H1 (cell line): Measurements from ENCODE around the gene PQBP1. TPM values are rescaled to one million over a fixed set of nuclear protein-coding genes. Genes with fewer than 3 reads are reported as not detected.

Experiments used
- CTCF ChIA-PET: fragments of 300-600 bp; sonication (Branson Sonifier 250); formaldehyde crosslinking; loops from one replicate; lab custom pipeline; 2021; ENCODE audit not compliant: partially characterized antibody; lab: Charles Lee
- POLR2A ChIA-PET: fragments of 300-600 bp; sonication (Branson Sonifier 250); formaldehyde crosslinking; loops from one replicate; lab custom pipeline; 2021; ENCODE audit warnings: inconsistent platforms; ENCODE audit not compliant: partially characterized antibody; lab: Charles Lee
- DNase-seq, 2 experiments: peaks; one replicate each; pipeline versions ENCODE4 v3.0.0 to v3.0.0-alpha.2; 2010 to 2022; ENCODE audit warnings: low spot score in 2 of 2, low read depth in 1 of 2, mixed read lengths in 1 of 2
- FAIRE-seq: peaks from 2 replicates; lab custom pipeline; 2011; peaks lifted over from hg19 to GRCh38; lab: Jason Lieb, UNC
- H2AFZ ChIP-seq: 2 replicates; pipeline ENCODE4 v1.8.1; 2012; ENCODE audit warnings: low read length, inconsistent platforms
- H2AK5ac ChIP-seq: 2 replicates; pipeline ENCODE4 v1.6.1; 2013; ENCODE audit warnings: low read depth, low read length
- H2BK120ac ChIP-seq: replicated peaks from 2 replicates; pipeline ENCODE3; 2013; ENCODE audit warnings: low read depth, low read length, inconsistent platforms
- H2BK12ac ChIP-seq: 2 replicates; pipeline ENCODE4 v1.6.1; 2013; ENCODE audit warnings: low read depth, low read length
- H2BK15ac ChIP-seq: 2 replicates; pipeline ENCODE4 v1.6.1; 2013; ENCODE audit warnings: low read length
- H2BK20ac ChIP-seq: 2 replicates; pipeline ENCODE4 v1.6.1; 2013; ENCODE audit warnings: low read length
- H2BK5ac ChIP-seq: 2 replicates; pipeline ENCODE4 v1.6.1; 2013; ENCODE audit warnings: low read depth, low read length
- H3K14ac ChIP-seq: 2 replicates; pipeline ENCODE4 v1.6.1; 2013; ENCODE audit warnings: inconsistent platforms; ENCODE audit not compliant: insufficient read length
- H3K18ac ChIP-seq: 2 replicates; pipeline ENCODE4 v1.6.1; 2013; ENCODE audit warnings: low read length; ENCODE audit errors: extremely low read depth
- H3K23ac ChIP-seq: 2 replicates; pipeline ENCODE4 v1.6.1; 2013; ENCODE audit warnings: inconsistent platforms; ENCODE audit not compliant: insufficient read length
- H3K23me2 ChIP-seq: 2 replicates; pipeline ENCODE4 v1.6.1; 2013; ENCODE audit warnings: low read depth, low read length
- H3K27ac ChIP-seq: 2 replicates; pipeline ENCODE4 v1.6.1; 2011; ENCODE audit warnings: low read depth, low read length, inconsistent platforms
- H3K27me3 ChIP-seq, 4 experiments: replicated peaks in 1 of 4; 1 replicate in 1 of 4; 2 replicates in 3 of 4; pipeline versions ENCODE4 v1.6.1 to v1.8.1; 2011 to 2013; ENCODE audit warnings: low read length in 3 of 4, mild to moderate bottlenecking in 3 of 4, inconsistent platforms in 2 of 4, mixed read lengths in 2 of 4, moderate library complexity in 1 of 4; ENCODE audit not compliant: control insufficient read depth in 3 of 4, insufficient read depth in 3 of 4; ENCODE audit errors: extremely low read depth in 1 of 4
- H3K36me3 ChIP-seq, 4 experiments: 2 replicates each; pipeline versions ENCODE4 v1.6.1 to v1.8.1; 2011 to 2013; ENCODE audit warnings: mild to moderate bottlenecking in 4 of 4, low read length in 3 of 4, moderate library complexity in 2 of 4, control low read depth in 1 of 4, inconsistent platforms in 1 of 4; ENCODE audit not compliant: insufficient read depth in 4 of 4, control insufficient read depth in 2 of 4
- H3K4ac ChIP-seq: replicated peaks from 2 replicates; pipeline ENCODE3; 2013; ENCODE audit warnings: low read length, low read depth, mixed read lengths, inconsistent platforms; ENCODE audit not compliant: insufficient read length
- H3K4me1 ChIP-seq, 4 experiments: replicated peaks in 1 of 4; 1 replicate in 1 of 4; 2 replicates in 3 of 4; pipeline versions ENCODE4 v1.6.1 to v1.8.1; 2011 to 2013; ENCODE audit warnings: low read length in 3 of 4, inconsistent platforms in 2 of 4, mixed read lengths in 1 of 4; ENCODE audit not compliant: insufficient read depth in 4 of 4, control insufficient read depth in 3 of 4
- H3K4me2 ChIP-seq, 2 experiments: 2 replicates each; pipeline versions ENCODE4 v1.6.1 to v1.8.1; 2011 to 2013; ENCODE audit warnings: low read depth in 2 of 2, low read length in 2 of 2, control low read depth in 1 of 2, inconsistent platforms in 1 of 2, mild to moderate bottlenecking in 1 of 2; ENCODE audit not compliant: insufficient read depth in 1 of 2
- H3K4me3 ChIP-seq, 4 experiments: fragments of 200-600, 300-600 bp in 1 of 4; sonication (generic), shearing (Covaris generic), sonication (Bioruptor Twin) in 1 of 4; 2 replicates each; pipeline versions ENCODE4 v1.5.1 to v1.8.1; 2011 to 2016; ENCODE audit warnings: low read length in 4 of 4, low read depth in 3 of 4, control low read depth in 2 of 4, inconsistent platforms in 2 of 4, mild to moderate bottlenecking in 2 of 4, mixed read lengths in 1 of 4, moderate library complexity in 1 of 4; ENCODE audit not compliant: insufficient read depth in 2 of 4; ENCODE audit errors: extremely low read depth in 1 of 4
- H3K56ac ChIP-seq: replicated peaks from 2 replicates; pipeline ENCODE3; 2013; ENCODE audit warnings: low read depth, mild to moderate bottlenecking, mixed read lengths, low read length, inconsistent platforms; ENCODE audit not compliant: insufficient read length
- H3K79me1 ChIP-seq: 2 replicates; pipeline ENCODE4 v1.6.1; 2013; ENCODE audit warnings: low read depth, low read length, control low read depth
- H3K79me2 ChIP-seq, 2 experiments: 2 replicates each; pipeline versions ENCODE4 v1.6.1 to v1.8.1; 2012 to 2013; ENCODE audit warnings: low read length in 2 of 2, mild to moderate bottlenecking in 2 of 2, inconsistent platforms in 1 of 2; ENCODE audit not compliant: insufficient read depth in 2 of 2, control insufficient read depth in 1 of 2
- H3K9ac ChIP-seq, 4 experiments: replicated peaks in 1 of 4; 1 replicate in 1 of 4; 2 replicates in 3 of 4; pipeline versions ENCODE4 v1.6.1 to v1.8.1; 2011 to 2013; ENCODE audit warnings: low read depth in 3 of 4, low read length in 3 of 4, control low read depth in 2 of 4, mild to moderate bottlenecking in 2 of 4, moderate library complexity in 2 of 4, inconsistent platforms in 1 of 4; ENCODE audit errors: extremely low read depth in 1 of 4
- H3K9me3 ChIP-seq, 2 experiments: 2 replicates each; pipeline versions ENCODE4 v1.6.1 to v1.8.1; 2012 to 2013; ENCODE audit warnings: mild to moderate bottlenecking in 2 of 2, moderate library complexity in 2 of 2, control low read depth in 1 of 2, inconsistent platforms in 1 of 2, low read depth in 1 of 2, low read length in 1 of 2, mixed read lengths in 1 of 2; ENCODE audit not compliant: insufficient read depth in 2 of 2
- H4K20me1 ChIP-seq, 2 experiments: replicated peaks in 1 of 2; 2 replicates each; pipeline versions ENCODE3 to v1.8.1; 2011 to 2013; ENCODE audit warnings: inconsistent platforms in 2 of 2, low read length in 2 of 2, mild to moderate bottlenecking in 1 of 2; ENCODE audit not compliant: insufficient read depth in 2 of 2, control insufficient read depth in 1 of 2
- H4K5ac ChIP-seq: 2 replicates; pipeline ENCODE4 v1.6.1; 2013; ENCODE audit warnings: low read length, low read depth, mixed read lengths, inconsistent platforms; ENCODE audit not compliant: insufficient read length
- H4K8ac ChIP-seq: 2 replicates; pipeline ENCODE4 v1.8.0; 2013; ENCODE audit warnings: mild to moderate bottlenecking, moderate library complexity, low read length, inconsistent platforms; ENCODE audit not compliant: insufficient read depth; ENCODE audit errors: extremely low read depth
- H4K91ac ChIP-seq: replicated peaks from 2 replicates; pipeline ENCODE3; 2013; ENCODE audit warnings: low read length, mixed read lengths, inconsistent platforms; ENCODE audit not compliant: insufficient read length
- KDM1A ChIP-seq: fragments of 200-600, 300-600 bp; sonication (generic); IDR thresholded peaks from 2 replicates; pipeline ENCODE4 v1.7.1; 2016; ENCODE audit warnings: mild to moderate bottlenecking, low read length, borderline replicate concordance
- SP1 ChIP-seq: IDR thresholded peaks from 2 replicates; pipeline ENCODE4 v1.6.1; 2011; ENCODE audit warnings: low read depth, low read length
- TCF12 ChIP-seq: IDR thresholded peaks from 2 replicates; pipeline ENCODE4 v1.6.1; 2011; ENCODE audit warnings: low read depth, mild to moderate bottlenecking, low read length
- WGBS, 2 experiments: shearing (Covaris generic) in 1 of 2; methylation state at CpG; one replicate each; pipeline versions ENCODE4 v1.1.6 to v1.1.7; 2013 to 2015; ENCODE audit warnings: low lambda C conversion rate in 2 of 2, mixed read lengths in 2 of 2, inconsistent platforms in 1 of 2, low coverage in 1 of 2, missing lambda C conversion rate in 1 of 2; ENCODE audit not compliant: insufficient replicate concordance in 2 of 2, insufficient coverage in 1 of 2, insufficient read length in 1 of 2; ENCODE audit errors: extremely low coverage in 1 of 2, missing lambda C conversion rate in 1 of 2; 5-methylcytosine and 5-hydroxymethylcytosine counted together
- polyA plus RNA-seq, 7 experiments: library from polyadenylated mRNA; depleted of rRNA in 3 of 7; stranded (reverse) in 5 of 7; unstranded in 2 of 7; fragments of >200 nt in 5 of 7; fragments of 200-250 nt in 2 of 7; gene quantifications; 1 replicate in 5 of 7; 2 replicates in 1 of 7; 4 replicates in 1 of 7; pipeline versions ENCODE4 v1.2.1 to v1.2.3, GENCODE V29; 2011 to 2013; ENCODE audit warnings: missing spikeins in 2 of 7, mixed read lengths in 2 of 7
- total RNA-seq: library from RNA; stranded (reverse); fragmentation: NEBNext Ultra II Directional; extraction: Animal tissue kit (Norgen Biotek cat#: 25700); gene quantifications from 2 replicates; pipeline ENCODE4 v1.2.1, GENCODE V29; 2021

The PQBP1 gene
- total and polyA plus RNA-seq, 2 of the 8 experiments (the other 6 are each of a cell fraction or from before 2014, with no cell fraction given) = 91.7 to 95.9 TPM

DNA sequence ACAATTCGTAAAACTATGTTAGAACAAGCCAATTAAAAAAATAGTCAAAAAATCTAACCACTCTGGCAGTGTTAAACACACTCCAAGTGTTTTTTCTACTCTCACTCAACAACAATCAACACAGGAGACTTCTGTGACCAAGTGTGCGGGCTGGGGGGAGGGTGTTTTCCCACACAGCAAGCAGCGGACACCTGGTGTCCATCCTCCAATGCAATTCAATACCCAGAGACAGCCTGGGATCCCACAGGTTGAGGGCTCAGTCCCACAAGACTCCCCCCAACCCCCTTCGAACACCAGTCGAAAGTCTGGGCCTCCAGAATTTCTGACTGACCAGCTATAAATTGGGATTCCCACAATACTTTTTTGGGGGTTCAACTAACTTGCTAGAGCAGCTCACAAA is 29.4 kb downstream of the PQBP1 start:
- CTCF ChIA-PET = interaction anchor here (0.5 to 2.3 kb wide), 4 partner anchors 10 to 234 kb away, joined by 3 to 20 read pairs (median 3); no protein-coding TSS in a partner anchor
- POLR2A ChIA-PET = interaction anchor here (0.6 to 30.9 kb wide), 10 partner anchors 7 to 296 kb away, joined by 3 to 572 read pairs (median 4); partner anchors contain the start of genes GRIPAP1, OTUD5, PIM2 and PQBP1
- peak; percentile 77 for FAIRE-seq
- TF ChIP-seq SP1 (peak; percentile 36; the same call in 1 of the 2 replicates), KDM1A (no peak), TCF12 (peak; percentile 87; the same call in 1 of the 2 replicates)

More for the DNA sequence above, 29.4 kb downstream of the PQBP1 start:
- H2BK20ac ChIP-seq = no peak overlapping the region
- H3K4ac ChIP-seq = no peak overlapping the region
- H3K27me3 ChIP-seq = no peaks in the 10 kb centered on the region
- 0 out of 7 replicates have a peak overlapping the region, but pooled peaks of 1 of the 4 experiments have one; percentile 4 for H3K9ac ChIP-seq
- peak overlapping the region; percentile 73 for H4K91ac ChIP-seq
- peak overlapping the region; percentile 2 to 54 (median 14); a peak in 5 of 8 replicates for H3K4me3 ChIP-seq
- peak overlapping the region; percentile 87 for H3K56ac ChIP-seq
- no peak overlapping the region; the same call in 1 of the 2 replicates for H2BK12ac ChIP-seq
- H3K9me3 ChIP-seq = no peaks in the 10 kb centered on the region
- WGBS, 2 experiments = 5% methylated on average over 5 of the region's 5 CpGs; no CpG with 5 or more reads in 1 of the 2 experiments
- peak overlapping the region; percentile 97 for H2BK5ac ChIP-seq
- no peak overlapping the region for H3K14ac ChIP-seq
- no peak overlapping the region for H3K23ac ChIP-seq
- DNase-seq = peak in 1 of 2 experiments; percentile 49
- peaks cover 0 to 18% (median 8%) of the 10 kb centered on the region in 4 experiments; a peak in 5 of 7 replicates for H3K4me1 ChIP-seq
- H2AK5ac ChIP-seq = no peak overlapping the region
- no peak overlapping the region for H2AFZ ChIP-seq
- H3K27ac ChIP-seq = peak overlapping the region; percentile 75
- H3K36me3 ChIP-seq = peaks cover 0 to 47% (median 19%) of the 10 kb centered on the region in 4 experiments; a peak in 6 of 8 replicates
- peak overlapping the region; percentile 61 to 62 for H3K4me2 ChIP-seq
- no peak overlapping the region for H2BK15ac ChIP-seq
- H4K8ac ChIP-seq = no peak overlapping the region
- peak overlapping the region; percentile 98 for H2BK120ac ChIP-seq
- H3K23me2 ChIP-seq = no peaks in the 10 kb centered on the region
- H3K18ac ChIP-seq = no peak overlapping the region; the same call in 1 of the 2 replicates
- peaks cover 0 to 20% of the 10 kb centered on the region in 2 experiments; a peak in 2 of 4 replicates for H3K79me2 ChIP-seq
- peak overlapping the region; percentile 90 for H4K5ac ChIP-seq
- no peaks in the 10 kb centered on the region for H3K79me1 ChIP-seq
- no peaks in the 10 kb centered on the region for H4K20me1 ChIP-seq
